ENCODE results near the gene HACE1. TPM values are rescaled to one million over a fixed set of nuclear protein-coding genes. Genes with fewer than 3 reads are reported as not detected.

HACE1 gene
- total and polyA plus RNA-seq, 3 donors from 2014 or later = 33.2 to 44.8 (median 37.4) TPM

DNA sequence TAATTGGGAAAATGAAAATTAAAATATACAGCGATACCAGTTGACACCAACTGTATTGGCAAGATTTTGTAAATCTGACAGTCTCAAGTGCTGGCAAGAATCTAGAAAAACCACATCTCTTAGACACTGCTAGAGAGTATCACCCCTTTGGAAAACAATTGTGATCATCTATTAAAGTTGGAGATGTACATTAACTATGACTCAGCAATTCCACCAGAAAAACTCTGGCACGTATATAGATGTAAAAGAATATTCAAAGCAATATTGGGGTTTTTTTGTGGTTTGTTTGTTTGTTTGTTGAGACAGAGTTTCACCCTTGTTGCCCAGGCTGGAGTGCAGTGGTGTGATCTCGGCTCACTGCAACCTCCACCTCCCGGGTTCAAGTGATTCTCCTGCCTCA lies 142.9 kb downstream of the HACE1 start:
- no peaks in the 10 kb centered on the region for H3K9me3 ChIP-seq
- no peaks in the 10 kb centered on the region for H3K4me1 ChIP-seq
- no peak overlapping the region for H3K4me3 ChIP-seq
- intact Hi-C loops (cut with DNase I; ENCODE audit: low total_unique reads) = no loop called here
- TF ChIP-seq CTCF (IDR thresholded peaks at IDR 0.05) (no peak), POLR2A (IDR thresholded peaks at IDR 0.05) (no peak)
- no peak for DNase-seq
- no peaks in the 10 kb centered on the region for H3K27me3 ChIP-seq
- H3K27ac ChIP-seq = no peak overlapping the region
- no peaks in the 10 kb centered on the region for H3K36me3 ChIP-seq (ENCODE audit: low read depth, missing control alignments)
- 91 to 93% methylated on average over 4 of the region's 4 CpGs for WGBS, 2 donors

- no peaks in the 10 kb centered on the region for H3K27me3 ChIP-seq
- no peak for DNase-seq
- 77 to 82% methylated on average over 3 of the region's 3 CpGs for WGBS, 2 donors
- H3K36me3 ChIP-seq (ENCODE audit: low read depth, missing control alignments) = no peaks in the 10 kb centered on the region
- H3K9me3 ChIP-seq = no peaks in the 10 kb centered on the region
- intact Hi-C loops (cut with DNase I; ENCODE audit: low total_unique reads) = no loop called here
- H3K4me3 ChIP-seq = no peak overlapping the region
- no peak overlapping the region for H3K27ac ChIP-seq
- TF ChIP-seq POLR2A (IDR thresholded peaks at IDR 0.05) (no peak), CTCF (IDR thresholded peaks at IDR 0.05) (no peak)
- H3K4me1 ChIP-seq = no peaks in the 10 kb centered on the region
Measured at GRCh38 chr6:104714796-104715195, 144.9 kb downstream of the HACE1 start.

- WGBS, 2 donors = 92 to 96% methylated on average over 2 of the region's 2 CpGs
Measured at GRCh38 chr6:104713982-104714381, 145.7 kb downstream of the HACE1 start.

DNA sequence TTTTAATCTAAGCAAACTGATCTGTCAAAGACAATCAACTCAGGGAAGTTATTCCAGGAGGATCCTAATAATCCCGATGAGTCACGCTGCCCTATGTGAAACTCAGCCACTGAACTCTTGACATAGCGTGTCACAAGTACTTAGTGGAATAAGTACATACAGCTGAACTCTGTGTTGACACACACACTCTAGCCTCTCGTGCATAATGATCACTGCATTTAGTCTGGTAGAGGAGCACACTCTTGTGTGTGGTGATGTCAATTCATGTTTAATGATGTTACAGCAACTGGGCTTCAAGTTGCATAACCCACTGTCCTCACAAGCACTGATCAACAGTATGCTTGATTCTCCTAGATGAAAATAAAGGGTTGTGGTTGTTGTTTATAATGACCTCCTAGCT lies 148.3 kb downstream of the HACE1 start:
- WGBS, 2 donors = 86 to 87% methylated on average over 4 of the region's 4 CpGs
- intact Hi-C loops (cut with DNase I; ENCODE audit: low total_unique reads) = no loop called here
- Histone ChIP-seq H3K27ac (no peak overlapping the region), H3K9me3 (no peaks in the 10 kb centered on the region), H3K4me1 (no peaks in the 10 kb centered on the region), H3K4me3 (no peak overlapping the region), H3K36me3 (ENCODE audit: low read depth, missing control alignments) (no peaks in the 10 kb centered on the region), H3K27me3 (no peaks in the 10 kb centered on the region)
- TF ChIP-seq CTCF (IDR thresholded peaks at IDR 0.05) = no peak
- no peak for TF ChIP-seq POLR2A (IDR thresholded peaks at IDR 0.05)
- DNase-seq = no peak

More at GRCh38 chr6:104713982-104714381, 145.7 kb downstream of the HACE1 start:
- Histone ChIP-seq H3K27ac (no peak overlapping the region), H3K4me3 (no peak overlapping the region), H3K4me1 (no peaks in the 10 kb centered on the region), H3K9me3 (no peaks in the 10 kb centered on the region), H3K36me3 (ENCODE audit: low read depth, missing control alignments) (no peaks in the 10 kb centered on the region), H3K27me3 (no peaks in the 10 kb centered on the region)
- DNase-seq = no peak
- no peak for TF ChIP-seq CTCF (IDR thresholded peaks at IDR 0.05)
- TF ChIP-seq POLR2A (IDR thresholded peaks at IDR 0.05) = no peak
- intact Hi-C loops (cut with DNase I; ENCODE audit: low total_unique reads) = no loop called here

DNA sequence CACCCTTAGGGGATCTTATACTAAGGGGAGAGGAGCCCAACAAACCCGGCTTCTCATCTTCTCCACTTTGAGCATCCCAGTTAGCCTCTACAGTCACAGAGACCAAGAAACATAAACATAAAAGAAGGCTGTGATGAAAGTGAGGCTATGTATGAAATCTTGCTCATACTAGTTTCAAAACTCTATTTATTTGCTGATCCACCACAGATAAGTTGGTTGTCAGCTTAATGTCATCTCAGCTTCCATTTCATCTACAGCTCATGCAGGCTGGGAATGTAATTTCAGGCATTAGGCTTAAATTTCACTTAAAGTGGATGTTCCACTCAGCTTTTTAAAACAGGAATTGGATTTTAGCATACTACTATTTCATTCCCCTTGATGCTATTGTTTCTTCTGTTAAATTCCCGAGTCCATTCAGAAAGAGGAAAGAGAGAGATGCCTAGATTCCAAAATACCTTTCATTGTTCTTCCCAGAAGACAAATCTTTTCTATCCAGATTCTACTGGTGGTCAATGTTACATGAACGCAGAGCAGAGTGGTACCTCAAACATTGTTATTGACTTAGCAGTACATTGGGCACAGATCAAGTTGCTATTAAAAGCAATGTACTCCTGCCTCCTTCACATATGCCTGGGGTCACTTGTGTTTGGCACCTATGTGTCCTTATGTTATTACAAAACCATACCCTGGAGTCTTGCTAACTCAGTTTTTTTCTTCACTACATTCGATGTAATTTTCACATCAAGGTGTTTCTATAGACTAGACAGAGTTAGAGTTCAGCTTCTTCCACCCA lies 149.0 kb downstream of the HACE1 start:
- intact Hi-C loops (cut with DNase I; ENCODE audit: low total_unique reads) = no loop called here
- no peak overlapping the region for H3K27ac ChIP-seq
- H3K4me3 ChIP-seq = no peak overlapping the region
- 90 to 91% methylated on average over 4 of the region's 4 CpGs for WGBS, 2 donors
- H3K27me3 ChIP-seq = no peaks in the 10 kb centered on the region
- no peak for DNase-seq
- H3K36me3 ChIP-seq (ENCODE audit: low read depth, missing control alignments) = no peaks in the 10 kb centered on the region
- H3K4me1 ChIP-seq = no peaks in the 10 kb centered on the region
- TF ChIP-seq POLR2A (IDR thresholded peaks at IDR 0.05) = no peak
- no peak for TF ChIP-seq CTCF (IDR thresholded peaks at IDR 0.05)
- no peaks in the 10 kb centered on the region for H3K9me3 ChIP-seq

All from testis (tissue), 3 donors.